Stimulated activated naive B cell treated with anti-CD40 and anti-IgM and Interleukin-4, amounts not matched to agents 10 μg/mL and 1 μg/mL and 100 μg/mL, for 72 hours (primary cell): ENCODE results near the gene MARK4.

Source experiments
- ATAC-seq, 2 donors: fragments of 150-1000 bp; cut with Tn5 transposase; replicated peaks; 2 replicates each; pipeline ENCODE4 v1.10.0; 2021; ENCODE audit warnings: moderate library complexity in 1 of 2
- DNase-seq: peaks from one replicate; pipeline ENCODE4 v3.0.0; 2021
- H3K27ac Mint-ChIP-seq: one replicate; pipeline ENCODE4 v1.8.0; 2022; ENCODE audit warnings: mild to moderate bottlenecking, mixed read lengths
- H3K27me3 Mint-ChIP-seq, 2 donors: one replicate each; pipeline ENCODE4 v1.8.0; 2022; ENCODE audit warnings: mixed read lengths in 2 of 2
- H3K36me3 Mint-ChIP-seq, 2 donors: one replicate each; pipeline ENCODE4 v1.8.0; 2022; ENCODE audit warnings: mixed read lengths in 2 of 2, mild to moderate bottlenecking in 1 of 2
- H3K4me1 Mint-ChIP-seq, 2 donors: one replicate each; pipeline ENCODE4 v1.8.0; 2022; ENCODE audit warnings: mixed read lengths in 2 of 2, mild to moderate bottlenecking in 1 of 2
- H3K4me3 Mint-ChIP-seq, 2 donors: one replicate each; pipeline ENCODE4 v1.8.0; 2022; ENCODE audit warnings: mild to moderate bottlenecking in 2 of 2, mixed read lengths in 2 of 2, moderate library complexity in 1 of 2
- H3K9me3 Mint-ChIP-seq, 2 donors: one replicate each; pipeline ENCODE4 v1.8.0; 2022; ENCODE audit warnings: mixed read lengths in 2 of 2, mild to moderate bottlenecking in 1 of 2

MARK4 gene

DNA sequence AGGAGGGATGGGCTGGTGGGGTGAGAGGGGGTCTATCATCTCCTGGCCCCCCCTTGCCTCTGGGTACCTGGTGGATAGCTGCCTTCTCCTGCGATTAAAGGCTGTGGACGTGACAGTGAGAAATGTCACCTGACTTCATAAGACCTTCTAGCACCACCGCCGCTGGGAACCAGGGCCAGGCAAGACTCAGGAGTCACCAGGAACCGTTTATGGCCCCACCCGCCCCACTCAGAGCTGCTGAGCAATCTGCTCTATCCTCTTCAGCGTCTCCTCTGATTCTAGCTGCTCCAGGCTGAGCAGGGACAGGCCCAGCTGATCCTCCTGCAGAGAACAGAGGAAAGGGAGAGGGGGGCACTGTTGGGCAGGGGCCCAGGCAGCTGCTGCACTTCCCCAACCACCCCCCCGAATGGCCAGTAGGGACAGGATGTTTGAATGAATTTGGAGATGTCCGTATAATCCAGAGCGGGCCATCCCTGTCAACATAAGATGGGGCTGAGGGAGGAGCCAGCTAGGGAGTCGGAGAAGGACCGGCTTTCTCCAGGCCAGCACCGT, 100.4 kb downstream of the MARK4 start:
- H3K4me1 Mint-ChIP-seq = no peaks in the 10 kb centered on the region
- H3K4me3 Mint-ChIP-seq = no peak overlapping the region

DNA sequence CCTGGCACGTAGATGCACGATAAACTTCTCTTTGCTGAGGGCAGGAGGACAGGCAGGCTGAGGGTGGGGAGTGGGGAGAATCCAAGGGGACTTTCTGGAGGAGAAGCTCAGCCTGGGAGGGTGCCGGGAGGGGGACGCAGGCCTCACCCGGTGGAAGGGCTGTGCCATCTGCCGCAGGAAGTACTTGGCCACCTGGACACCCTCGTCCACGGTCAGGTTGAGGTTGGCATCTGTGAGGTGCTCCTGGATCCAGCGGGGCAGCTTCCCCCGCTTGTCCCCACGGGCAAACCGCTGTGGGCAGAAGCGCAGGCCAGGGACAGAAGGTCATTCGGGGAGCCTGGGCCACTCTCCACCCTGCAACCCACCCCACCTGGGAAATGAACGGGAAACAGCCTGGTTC, 101.0 kb downstream of the MARK4 start:
- Mint-ChIP-seq H3K27ac (no peak overlapping the region), H3K27me3 (peaks cover 0 to under 1% of the 10 kb centered on the region in 2 donors), H3K4me1 (no peaks in the 10 kb centered on the region), H3K36me3 (peaks cover 52 to 62% of the 10 kb centered on the region in 2 donors), H3K9me3 (no peaks in the 10 kb centered on the region), H3K4me3 (no peak overlapping the region)
- no peak for ATAC-seq
- DNase-seq = no peak

More for the DNA sequence above, 100.4 kb downstream of the MARK4 start:
- DNase-seq = no peak
- peaks cover 0 to 6% of the 10 kb centered on the region in 2 donors for H3K27me3 Mint-ChIP-seq
- H3K27ac Mint-ChIP-seq = no peak overlapping the region
- peaks cover 47 to 57% of the 10 kb centered on the region in 2 donors for H3K36me3 Mint-ChIP-seq
- no peaks in the 10 kb centered on the region for H3K9me3 Mint-ChIP-seq
- ATAC-seq = no peak

DNA sequence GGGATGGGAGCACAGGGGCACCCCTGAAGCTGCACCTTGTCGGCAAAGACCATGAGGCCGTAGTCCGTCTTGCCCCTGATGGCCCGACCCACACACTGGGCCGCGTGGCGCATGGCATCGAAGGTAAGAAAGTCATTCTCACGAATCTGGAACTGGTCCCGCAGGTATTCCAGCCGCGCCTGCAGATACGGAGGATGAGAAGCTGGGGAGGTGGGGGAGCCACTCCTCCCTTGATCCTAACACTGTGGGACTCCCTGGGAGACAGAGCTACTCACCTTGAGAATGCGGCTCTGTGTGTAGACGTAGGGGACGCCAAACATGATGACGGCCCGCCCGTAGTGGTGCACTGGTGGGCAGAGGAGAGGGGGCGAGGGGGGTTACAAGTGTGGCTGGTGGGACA, 101.4 kb downstream of the MARK4 start:
- Mint-ChIP-seq H3K27ac (no peak overlapping the region), H3K27me3 (no peaks in the 10 kb centered on the region), H3K4me3 (no peak overlapping the region), H3K36me3 (peaks cover 55 to 67% of the 10 kb centered on the region in 2 donors), H3K9me3 (no peaks in the 10 kb centered on the region), H3K4me1 (no peaks in the 10 kb centered on the region)
- DNase-seq (no peak), ATAC-seq (no peak)

DNA sequence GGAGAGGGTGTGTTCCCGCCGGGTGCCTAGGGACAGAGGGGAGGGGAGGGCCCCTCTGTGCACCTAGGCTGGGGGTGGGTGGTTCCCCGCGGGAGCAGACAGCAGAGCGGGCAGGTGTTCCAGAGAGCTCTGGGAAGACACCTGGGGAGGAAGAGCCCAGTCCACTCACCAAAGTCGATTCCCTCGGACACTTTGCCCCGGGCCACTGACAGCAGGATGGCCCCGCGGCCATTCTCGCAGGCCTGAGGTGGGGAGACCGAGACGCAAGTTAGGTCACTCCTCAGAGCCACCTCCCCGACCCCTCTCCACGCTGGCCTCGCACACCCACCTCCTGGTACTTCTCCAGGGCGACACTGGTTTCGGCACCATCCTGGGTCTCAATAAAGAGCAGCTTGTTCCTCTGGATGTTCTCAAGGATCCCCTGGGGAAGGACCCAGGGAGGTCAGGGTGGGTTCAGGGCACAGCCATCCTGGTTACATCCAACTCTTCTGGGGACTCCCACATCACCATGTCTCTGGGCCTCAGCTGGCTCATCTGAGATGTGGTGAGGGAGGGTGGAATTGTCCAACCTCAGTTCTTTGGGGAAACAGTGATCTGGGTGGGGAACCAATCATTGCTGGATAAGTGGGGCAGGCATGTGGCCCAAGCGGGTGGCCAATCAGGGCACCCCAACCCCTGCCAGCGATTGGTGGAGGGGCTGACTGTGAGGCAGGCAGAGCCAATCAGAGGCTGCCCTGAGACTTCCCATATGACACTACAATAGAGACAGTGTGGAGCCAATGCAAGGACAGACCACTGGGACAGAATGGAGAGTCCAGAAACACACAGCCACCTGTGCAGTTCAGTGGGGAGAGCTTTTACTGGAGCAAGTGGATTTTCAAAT, 102.1 kb downstream of the MARK4 start:
- H3K27ac Mint-ChIP-seq = no peak overlapping the region
- DNase-seq (no peak), ATAC-seq (peak in 1 of 2 donors; percentile 29)
- H3K36me3 Mint-ChIP-seq = peaks cover 55 to 73% of the 10 kb centered on the region in 2 donors
- H3K4me1 Mint-ChIP-seq = no peaks in the 10 kb centered on the region
- no peaks in the 10 kb centered on the region for H3K9me3 Mint-ChIP-seq
- no peak overlapping the region for H3K4me3 Mint-ChIP-seq
- no peaks in the 10 kb centered on the region for H3K27me3 Mint-ChIP-seq

DNA sequence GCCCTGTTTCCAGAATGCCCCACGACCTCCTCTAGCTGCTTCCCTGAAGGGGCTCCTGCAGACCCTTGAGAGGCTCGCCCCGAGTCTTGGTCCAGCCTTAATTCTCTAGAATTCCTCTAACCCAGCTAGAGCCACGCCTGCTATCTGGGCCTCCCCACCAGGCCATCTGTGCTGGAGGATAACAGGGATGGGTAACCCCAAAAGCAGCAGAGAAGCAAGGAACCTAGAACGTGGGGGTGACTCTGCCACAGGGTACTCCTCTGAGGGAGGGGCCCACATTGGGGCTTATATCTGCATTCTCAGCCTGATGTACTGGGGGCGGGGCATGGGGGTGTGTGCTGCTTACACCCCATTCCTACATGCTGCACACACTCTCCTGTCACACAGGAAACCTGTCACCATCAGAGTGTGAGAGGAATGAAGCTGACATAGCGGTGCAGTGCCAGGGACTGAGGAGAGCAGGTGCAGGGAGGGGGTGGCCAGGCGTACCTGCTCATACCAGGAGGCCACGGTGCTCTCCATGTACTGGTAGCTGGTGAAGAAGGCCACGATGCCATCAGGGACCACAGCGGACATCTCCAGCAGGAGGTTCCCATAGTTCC, 103.3 kb downstream of the MARK4 start:
- ATAC-seq (no peak), DNase-seq (no peak)
- Mint-ChIP-seq H3K36me3 (peaks cover 64 to 79% of the 10 kb centered on the region in 2 donors), H3K4me3 (no peak overlapping the region), H3K27ac (no peak overlapping the region), H3K4me1 (no peaks in the 10 kb centered on the region), H3K27me3 (no peaks in the 10 kb centered on the region), H3K9me3 (no peaks in the 10 kb centered on the region)
